Karpas-422 (cell line): ENCODE results near the gene TIMP2. TPM values are rescaled to one million over a fixed set of nuclear protein-coding genes. Genes with fewer than 3 reads are reported as not detected.

Experiments
- DNase-seq: peaks from one replicate; pipeline ENCODE4 v3.0.0-alpha.2; 2015
- H2AFZ ChIP-seq: fragments of 200-600 bp; sonication (generic); 2 replicates; pipeline ENCODE4 v1.6.1; 2014; ENCODE audit warnings: antibody characterized with exemption, low read length, mixed read lengths
- H3K27ac ChIP-seq: fragments of 200-600 bp; sonication (generic); 2 replicates; pipeline ENCODE4 v1.5.1; 2014; ENCODE audit warnings: mild to moderate bottlenecking, low read length, moderate library complexity
- H3K27me3 ChIP-seq: fragments of 200-600 bp; sonication (generic); 2 replicates; pipeline ENCODE4 v1.6.1; 2014; ENCODE audit warnings: low read length, mixed read lengths
- H3K36me3 ChIP-seq: fragments of 200-600 bp; sonication (generic); 2 replicates; pipeline ENCODE4 v1.6.1; 2014; ENCODE audit warnings: low read length, mixed read lengths; ENCODE audit not compliant: insufficient read depth
- H3K4me1 ChIP-seq: fragments of 200-600 bp; sonication (generic); 2 replicates; pipeline ENCODE4 v1.6.1; 2014; ENCODE audit warnings: mild to moderate bottlenecking, low read length, mixed read lengths
- H3K4me2 ChIP-seq: fragments of 200-600 bp; sonication (generic); 2 replicates; pipeline ENCODE4 v1.6.1; 2014; ENCODE audit warnings: low read length, low read depth, mild to moderate bottlenecking; ENCODE audit not compliant: poor library complexity, severe bottlenecking
- H3K4me3 ChIP-seq: fragments of 200-600 bp; sonication (generic); 2 replicates; pipeline ENCODE4 v1.5.1; 2014; ENCODE audit warnings: mild to moderate bottlenecking, antibody characterized with exemption, low read length, mixed read lengths
- H3K79me2 ChIP-seq: fragments of 200-600 bp; sonication (generic); 2 replicates; pipeline ENCODE4 v1.6.1; 2014; ENCODE audit warnings: mild to moderate bottlenecking, low read length, mixed read lengths
- H3K9ac ChIP-seq: fragments of 200-600 bp; sonication (generic); 2 replicates; pipeline ENCODE4 v1.6.0; 2014; ENCODE audit warnings: low read length
- H3K9me2 ChIP-seq: fragments of 200-600 bp; sonication (generic), shearing (Covaris generic); replicated peaks from 2 replicates; pipeline ENCODE4 v1.6.0; 2014; ENCODE audit warnings: mild to moderate bottlenecking, low read length, moderate library complexity; ENCODE audit not compliant: insufficient read depth
- H3K9me3 ChIP-seq: fragments of 300-700, 200-600 bp; sonication (generic); 2 replicates; pipeline ENCODE4 v1.6.1; 2014; ENCODE audit warnings: low read length, mixed read lengths
- H4K20me1 ChIP-seq: fragments of 200-600 bp; sonication (generic); 2 replicates; pipeline ENCODE4 v1.6.1; 2014; ENCODE audit warnings: mild to moderate bottlenecking, antibody characterized with exemption, low read length, low read depth; ENCODE audit not compliant: insufficient read depth
- total RNA-seq: library from RNA; depleted of rRNA; stranded (reverse); fragments of >200 nt; shearing (Covaris generic); gene quantifications from 2 replicates; pipeline ENCODE4 v1.2.3, GENCODE V29; 2014; ENCODE audit warnings: low replicate concordance

TIMP2 gene
- total RNA-seq, 1 experiment from 2014 or later: not detected

DNA sequence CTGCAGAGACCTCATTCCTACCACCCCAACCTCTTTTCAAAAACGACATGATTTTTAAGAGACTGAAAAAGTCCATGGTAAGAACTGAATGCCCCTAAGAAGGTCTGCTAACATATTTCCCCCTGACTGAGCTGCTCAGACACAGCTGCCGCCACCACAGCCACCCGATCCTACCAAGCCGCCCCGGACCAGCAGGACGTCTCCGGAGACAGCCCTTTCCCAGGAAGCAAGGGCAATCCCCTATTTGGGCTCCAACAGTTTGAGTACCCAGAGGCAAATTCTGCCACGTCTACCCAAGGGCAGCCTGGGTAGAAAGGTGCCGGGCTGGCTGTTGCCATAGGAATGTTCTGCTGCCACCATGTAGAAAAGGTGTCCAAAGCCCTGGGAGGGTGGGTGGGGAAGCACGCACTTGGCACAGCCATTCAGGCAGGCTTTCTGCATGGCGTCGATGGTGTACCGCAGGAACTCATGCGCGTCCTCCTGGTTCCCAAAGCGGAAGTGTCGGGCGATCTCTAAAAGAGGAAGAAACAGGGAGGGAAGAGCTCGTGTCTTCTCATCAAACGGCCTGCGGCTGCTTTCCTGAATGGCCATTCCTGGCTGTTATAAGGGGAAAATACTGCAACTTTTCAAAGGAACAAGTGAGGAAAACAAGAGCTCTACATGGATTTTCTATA is 98.2 kb downstream of the TIMP2 start:
- no peaks in the 10 kb centered on the region for H3K4me1 ChIP-seq
- no peak overlapping the region for H3K9ac ChIP-seq
- peaks cover 70% of the 10 kb centered on the region for H3K36me3 ChIP-seq
- H2AFZ ChIP-seq: no peak overlapping the region
- DNase-seq: no peak
- peaks cover 21% of the 10 kb centered on the region for H4K20me1 ChIP-seq
- peaks cover 42% of the 10 kb centered on the region for H3K79me2 ChIP-seq
- H3K9me3 ChIP-seq: no peaks in the 10 kb centered on the region
- no peaks in the 10 kb centered on the region for H3K9me2 ChIP-seq
- H3K27ac ChIP-seq: no peak overlapping the region
- H3K4me2 ChIP-seq: no peak overlapping the region
- H3K4me3 ChIP-seq: no peak overlapping the region
- no peaks in the 10 kb centered on the region for H3K27me3 ChIP-seq

DNA sequence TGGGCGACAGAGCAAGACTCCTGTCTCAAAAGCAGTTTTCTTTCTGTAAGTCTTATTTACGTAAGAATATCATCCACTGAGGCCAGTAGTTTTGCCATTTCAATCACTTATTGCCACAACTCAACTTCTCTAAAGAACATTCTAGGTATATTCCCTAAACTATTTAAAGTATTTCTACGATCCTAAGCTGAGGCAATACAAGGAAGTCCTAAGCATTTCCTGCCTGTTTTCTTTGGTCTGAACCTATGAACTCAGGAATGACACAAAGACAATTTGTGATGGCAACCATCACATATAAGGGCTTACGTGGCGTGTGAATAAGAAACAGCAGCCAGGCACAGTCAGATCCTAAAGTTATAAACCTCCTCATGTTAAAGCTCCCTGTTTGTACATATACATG is 98.8 kb downstream of the TIMP2 start:
- no peaks in the 10 kb centered on the region for H3K9me3 ChIP-seq
- no peak overlapping the region for H3K27ac ChIP-seq
- peaks cover 18% of the 10 kb centered on the region for H4K20me1 ChIP-seq
- DNase-seq: no peak
- H3K4me1 ChIP-seq: no peaks in the 10 kb centered on the region
- no peak overlapping the region for H2AFZ ChIP-seq
- H3K9ac ChIP-seq: no peak overlapping the region
- H3K27me3 ChIP-seq: no peaks in the 10 kb centered on the region
- H3K79me2 ChIP-seq: peaks cover 36% of the 10 kb centered on the region
- H3K4me3 ChIP-seq: no peak overlapping the region
- no peak overlapping the region for H3K4me2 ChIP-seq
- H3K36me3 ChIP-seq: peaks cover 67% of the 10 kb centered on the region
- H3K9me2 ChIP-seq: no peaks in the 10 kb centered on the region

DNA sequence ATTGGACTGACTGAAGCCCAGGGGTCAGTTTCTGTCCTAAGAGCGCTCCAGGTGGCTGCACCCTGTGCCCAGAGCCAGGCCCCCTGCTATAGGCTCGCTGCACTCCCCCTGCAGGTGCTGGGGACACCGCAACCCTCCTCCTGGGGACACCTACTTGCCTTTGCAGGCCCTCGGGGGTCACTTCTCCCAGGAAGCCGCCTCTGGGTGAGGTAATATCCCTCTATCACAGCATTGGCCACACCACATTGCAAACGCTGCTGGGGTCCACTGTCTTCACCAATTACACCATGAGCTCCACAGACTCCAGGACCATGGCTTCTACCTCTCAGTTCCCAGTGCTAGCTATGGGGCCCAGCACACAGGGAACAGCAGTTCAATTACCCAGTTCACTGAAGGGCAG is 99.5 kb downstream of the TIMP2 start:
- no peak for DNase-seq
- H3K36me3 ChIP-seq: peaks cover 64% of the 10 kb centered on the region
- H3K4me1 ChIP-seq: no peaks in the 10 kb centered on the region
- no peak overlapping the region for H3K27ac ChIP-seq
- no peak overlapping the region for H2AFZ ChIP-seq
- no peaks in the 10 kb centered on the region for H3K9me3 ChIP-seq
- H3K9me2 ChIP-seq: no peaks in the 10 kb centered on the region
- H3K4me2 ChIP-seq: no peak overlapping the region
- no peak overlapping the region for H3K4me3 ChIP-seq
- no peaks in the 10 kb centered on the region for H3K27me3 ChIP-seq
- peaks cover 32% of the 10 kb centered on the region for H3K79me2 ChIP-seq
- peaks cover 18% of the 10 kb centered on the region for H4K20me1 ChIP-seq
- no peak overlapping the region for H3K9ac ChIP-seq

DNA sequence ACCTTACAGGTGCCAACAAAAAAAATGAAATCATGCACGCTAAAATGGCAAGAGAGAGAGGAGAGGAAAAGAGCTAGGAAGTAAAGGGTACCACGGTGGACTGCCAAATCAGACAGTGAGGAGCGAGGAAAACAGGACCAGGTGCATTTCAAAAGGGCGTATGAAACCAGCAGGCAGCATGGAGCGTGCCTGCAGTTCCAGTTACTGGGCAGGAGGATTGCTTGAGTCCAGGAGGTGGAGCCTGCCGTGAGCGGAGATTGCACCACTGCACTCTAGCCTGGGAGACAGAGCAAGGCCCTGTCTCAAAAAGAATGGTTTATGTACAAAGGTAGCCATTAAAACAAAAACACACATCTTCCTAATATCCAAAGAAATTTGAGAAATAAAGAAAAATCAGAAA is 100.9 kb downstream of the TIMP2 start:
- H3K9me3 ChIP-seq: no peaks in the 10 kb centered on the region
- no peak overlapping the region for H2AFZ ChIP-seq
- H3K4me1 ChIP-seq: no peaks in the 10 kb centered on the region
- no peak overlapping the region for H3K4me2 ChIP-seq
- peaks cover 62% of the 10 kb centered on the region for H3K36me3 ChIP-seq
- no peaks in the 10 kb centered on the region for H3K9me2 ChIP-seq
- peaks cover 15% of the 10 kb centered on the region for H4K20me1 ChIP-seq
- no peaks in the 10 kb centered on the region for H3K27me3 ChIP-seq
- no peak overlapping the region for H3K27ac ChIP-seq
- no peak for DNase-seq
- no peak overlapping the region for H3K9ac ChIP-seq
- H3K79me2 ChIP-seq: peaks cover 18% of the 10 kb centered on the region
- H3K4me3 ChIP-seq: no peak overlapping the region

DNA sequence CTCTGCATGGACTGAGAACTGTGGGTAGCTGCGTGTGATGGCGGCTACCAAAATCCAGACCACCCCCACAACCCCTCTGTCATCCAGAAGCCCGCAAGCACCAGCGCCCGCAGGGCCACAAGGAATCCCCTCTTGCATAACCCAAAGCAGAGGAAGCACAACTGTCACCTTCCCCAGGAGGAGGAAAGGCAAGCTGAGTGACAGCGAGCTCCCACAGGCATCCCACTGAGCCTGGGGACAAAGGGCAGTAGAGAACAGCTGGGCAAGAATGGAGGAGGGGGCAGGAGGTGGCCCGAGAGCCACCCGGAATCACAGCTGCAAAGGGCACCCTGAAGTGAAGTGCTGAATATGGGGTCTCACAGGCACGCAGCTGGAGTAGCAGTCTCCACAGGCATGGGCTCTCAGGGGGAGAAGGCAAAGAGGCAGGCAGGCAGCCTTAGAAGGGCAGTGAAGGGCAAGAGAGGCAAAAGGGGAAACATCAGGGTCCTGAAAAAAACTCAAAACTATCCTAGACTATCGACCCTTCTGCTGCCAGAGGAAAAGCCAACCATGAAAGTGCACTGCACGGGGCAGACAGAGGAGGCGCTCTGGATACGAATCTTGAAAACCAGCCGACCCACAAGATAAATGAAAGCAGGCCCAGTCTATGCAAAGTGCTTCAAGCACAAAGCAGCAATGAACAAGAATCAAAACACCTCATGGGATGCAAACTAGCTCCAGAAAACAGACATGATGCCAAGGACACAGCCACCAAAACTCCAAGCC is 101.7 kb downstream of the TIMP2 start:
- Histone ChIP-seq H3K9ac (no peak overlapping the region), H3K27ac (no peak overlapping the region), H3K27me3 (no peaks in the 10 kb centered on the region), H3K4me2 (no peak overlapping the region), H3K36me3 (peaks cover 65% of the 10 kb centered on the region), H3K79me2 (peaks cover 13% of the 10 kb centered on the region; the same call in 1 of the 2 replicates), H3K4me1 (no peaks in the 10 kb centered on the region), H3K4me3 (no peak overlapping the region), H4K20me1 (peaks cover 19% of the 10 kb centered on the region), H3K9me3 (no peaks in the 10 kb centered on the region), H2AFZ (no peak overlapping the region), H3K9me2 (no peaks in the 10 kb centered on the region)
- DNase-seq: no peak

DNA sequence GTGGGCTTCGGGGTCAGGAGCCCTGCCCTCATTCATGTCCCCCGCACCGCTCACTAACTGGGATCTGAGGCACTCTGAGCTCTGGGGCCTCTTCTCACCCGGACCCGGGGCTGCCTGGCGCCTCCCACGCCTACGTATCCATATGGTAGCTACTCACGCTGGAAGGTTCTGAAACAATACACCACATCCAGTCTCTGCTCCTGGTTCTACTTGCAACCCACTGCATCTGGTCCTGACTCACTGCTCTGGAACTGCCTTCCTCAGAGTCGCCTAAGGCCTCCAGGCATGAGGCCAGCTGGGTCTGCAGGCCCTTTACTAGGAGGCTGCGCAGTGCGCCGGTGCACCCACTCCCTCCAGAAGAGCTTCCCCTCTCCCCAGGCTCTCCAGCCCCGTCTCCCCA is 102.6 kb downstream of the TIMP2 start:
- no peak overlapping the region for H2AFZ ChIP-seq
- H4K20me1 ChIP-seq: peaks cover 21% of the 10 kb centered on the region
- no peak overlapping the region for H3K4me3 ChIP-seq
- no peaks in the 10 kb centered on the region for H3K27me3 ChIP-seq
- H3K9me2 ChIP-seq: no peaks in the 10 kb centered on the region
- no peak overlapping the region for H3K9ac ChIP-seq
- no peak for DNase-seq
- H3K4me2 ChIP-seq: no peak overlapping the region
- H3K79me2 ChIP-seq: peaks cover 8% of the 10 kb centered on the region; the same call in 1 of the 2 replicates
- H3K27ac ChIP-seq: no peak overlapping the region
- H3K9me3 ChIP-seq: no peaks in the 10 kb centered on the region
- H3K4me1 ChIP-seq: no peaks in the 10 kb centered on the region
- H3K36me3 ChIP-seq: peaks cover 65% of the 10 kb centered on the region

DNA sequence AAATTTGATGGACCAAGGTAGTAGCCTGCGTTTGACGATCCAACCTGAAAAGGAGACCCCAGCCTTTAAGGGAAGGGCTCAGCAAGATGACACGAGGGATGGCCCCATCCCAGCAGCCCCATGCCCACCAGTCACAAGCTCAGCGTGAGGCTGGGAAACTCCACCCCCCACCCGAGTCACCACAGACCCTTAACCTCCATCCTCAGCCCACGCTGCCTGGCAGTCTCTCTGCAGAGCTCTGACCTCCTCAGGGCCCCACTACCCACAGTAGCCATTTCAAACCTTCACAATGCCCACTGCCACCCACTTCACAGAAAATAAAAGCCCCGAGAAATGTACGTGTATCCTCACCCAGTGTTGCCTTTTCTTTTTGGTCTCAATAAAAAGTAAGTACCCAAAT is 103.2 kb downstream of the TIMP2 start:
- H3K9ac ChIP-seq: no peak overlapping the region

DNA sequence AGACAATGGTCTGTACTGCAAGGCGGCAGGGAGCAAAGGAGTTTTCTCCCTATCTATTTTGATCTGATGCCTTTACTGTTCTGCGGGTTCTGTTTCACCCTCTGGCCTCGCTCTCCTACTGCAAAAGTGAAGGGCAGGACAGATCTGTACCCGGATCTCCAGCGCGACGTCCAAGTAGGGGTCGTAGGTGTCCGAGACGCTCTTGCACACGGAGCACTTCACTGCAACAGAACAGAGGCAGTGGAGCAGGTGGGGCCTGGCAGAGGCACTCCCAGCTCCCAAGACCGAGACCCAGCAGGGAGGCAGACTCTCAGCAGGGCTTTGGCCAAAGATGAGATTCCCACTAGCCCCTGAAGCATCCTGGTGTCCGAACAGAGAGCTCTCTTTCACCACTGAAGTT is 104.3 kb downstream of the TIMP2 start:
- Histone ChIP-seq H3K36me3 (peaks cover 65% of the 10 kb centered on the region), H3K27ac (no peak overlapping the region), H3K4me1 (no peaks in the 10 kb centered on the region), H3K9me3 (no peaks in the 10 kb centered on the region), H3K9me2 (no peaks in the 10 kb centered on the region), H3K9ac (no peak overlapping the region), H2AFZ (no peak overlapping the region), H3K4me2 (no peak overlapping the region), H3K27me3 (no peaks in the 10 kb centered on the region), H4K20me1 (peaks cover 20% of the 10 kb centered on the region), H3K79me2 (peaks cover 10% of the 10 kb centered on the region; the same call in 1 of the 2 replicates), H3K4me3 (no peak overlapping the region)
- no peak for DNase-seq

More for the DNA sequence above, 103.2 kb downstream of the TIMP2 start:
- DNase-seq: no peak
- H3K27ac ChIP-seq: no peak overlapping the region
- H3K79me2 ChIP-seq: peaks cover 8% of the 10 kb centered on the region; the same call in 1 of the 2 replicates
- no peaks in the 10 kb centered on the region for H3K9me3 ChIP-seq
- H3K9me2 ChIP-seq: no peaks in the 10 kb centered on the region
- no peaks in the 10 kb centered on the region for H3K27me3 ChIP-seq
- no peak overlapping the region for H3K4me2 ChIP-seq
- H3K4me3 ChIP-seq: no peak overlapping the region
- H4K20me1 ChIP-seq: peaks cover 21% of the 10 kb centered on the region
- no peak overlapping the region for H2AFZ ChIP-seq
- no peaks in the 10 kb centered on the region for H3K4me1 ChIP-seq
- peaks cover 65% of the 10 kb centered on the region for H3K36me3 ChIP-seq
